ENCODE measurements around the gene ZSCAN9. TPM values are rescaled to one million over a fixed set of nuclear protein-coding genes. Genes with fewer than 3 reads are reported as not detected.

The ZSCAN9 gene
- total RNA-seq, result 10 to 100 TPM; 14.1 to 15.7 (median 14.9) TPM
- long read RNA-seq, donor 1, partial matches to known transcripts, result 2 of 8 reads
- long read RNA-seq, donor 1, other reads (novel, unspliced or antisense), result 2 of 8 reads
- long read RNA-seq, donor 2, partial matches to known transcripts, result 1 of 5 reads
- long read RNA-seq, donor 2, other reads (novel, unspliced or antisense), result 2 of 5 reads

DNA sequence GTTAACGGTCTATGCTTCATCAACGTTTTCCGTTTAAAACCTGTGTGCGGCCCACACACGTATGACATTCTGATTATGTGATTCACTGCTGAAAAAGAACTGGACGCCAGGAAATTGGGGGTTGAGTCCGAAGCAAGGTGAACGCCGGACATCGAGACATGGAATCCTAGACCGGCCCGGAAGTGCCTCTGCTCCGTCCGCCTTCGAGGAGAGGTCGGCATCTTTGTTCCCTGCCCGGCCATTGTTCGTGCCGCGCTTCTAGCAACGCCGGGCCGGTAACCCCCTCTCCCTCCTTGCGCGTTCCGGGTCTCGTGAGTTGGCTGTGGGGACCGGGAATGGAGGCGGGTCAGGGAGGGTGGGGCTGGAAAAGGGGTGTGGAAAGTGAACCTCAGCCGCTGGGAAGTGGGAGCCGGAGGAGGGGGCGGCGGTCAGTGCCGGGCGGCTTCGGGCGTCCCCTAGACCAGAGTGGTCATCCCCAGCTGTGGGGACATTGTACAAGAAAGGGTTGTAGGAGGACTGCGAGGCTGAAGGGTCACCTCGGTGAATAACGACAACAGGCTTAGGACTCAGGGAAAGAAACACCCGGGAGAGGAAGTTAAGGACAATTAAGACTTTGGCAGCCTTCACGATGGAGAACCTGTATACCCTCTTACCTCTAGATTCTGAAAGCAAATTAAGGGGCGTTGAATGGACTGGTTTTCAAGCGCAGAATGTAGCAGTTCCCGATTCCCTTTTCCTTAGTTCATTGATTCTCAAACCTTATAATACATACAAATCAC lies at the start of gene ZSCAN9:
TSS of gene ZSCAN9 (plus strand) at position 220 of the 779 bp plus-strand sequence. CDS start 1,810 bp downstream, outside the sequence.
- DNase-seq (peak; percentile 85 to 91 (median 87)), ATAC-seq (peak; percentile 98)
- TF ChIP-seq, protein P1, sequence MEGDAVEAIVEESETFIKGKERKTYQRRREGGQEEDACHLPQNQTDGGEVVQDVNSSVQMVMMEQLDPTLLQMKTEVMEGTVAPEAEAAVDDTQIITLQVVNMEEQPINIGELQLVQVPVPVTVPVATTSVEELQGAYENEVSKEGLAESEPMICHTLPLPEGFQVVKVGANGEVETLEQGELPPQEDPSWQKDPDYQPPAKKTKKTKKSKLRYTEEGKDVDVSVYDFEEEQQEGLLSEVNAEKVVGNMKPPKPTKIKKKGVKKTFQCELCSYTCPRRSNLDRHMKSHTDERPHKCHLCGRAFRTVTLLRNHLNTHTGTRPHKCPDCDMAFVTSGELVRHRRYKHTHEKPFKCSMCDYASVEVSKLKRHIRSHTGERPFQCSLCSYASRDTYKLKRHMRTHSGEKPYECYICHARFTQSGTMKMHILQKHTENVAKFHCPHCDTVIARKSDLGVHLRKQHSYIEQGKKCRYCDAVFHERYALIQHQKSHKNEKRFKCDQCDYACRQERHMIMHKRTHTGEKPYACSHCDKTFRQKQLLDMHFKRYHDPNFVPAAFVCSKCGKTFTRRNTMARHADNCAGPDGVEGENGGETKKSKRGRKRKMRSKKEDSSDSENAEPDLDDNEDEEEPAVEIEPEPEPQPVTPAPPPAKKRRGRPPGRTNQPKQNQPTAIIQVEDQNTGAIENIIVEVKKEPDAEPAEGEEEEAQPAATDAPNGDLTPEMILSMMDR (IDR thresholded peaks at IDR 0.05), result no peak
- Histone ChIP-seq H3K36me3 (ENCODE audit: low read depth) (peaks cover 12% of the 10 kb centered on the region), H3K4me3 (peak within 1 kb of the TSS; percentile 76), H3K9me3 (no peaks in the 10 kb centered on the region), H3K4me1 (ENCODE audit: low read depth) (peaks cover 10% of the 10 kb centered on the region)
- intact Hi-C loops (cut with DNase I, micrococcal nuclease), result no loop called here

DNA sequence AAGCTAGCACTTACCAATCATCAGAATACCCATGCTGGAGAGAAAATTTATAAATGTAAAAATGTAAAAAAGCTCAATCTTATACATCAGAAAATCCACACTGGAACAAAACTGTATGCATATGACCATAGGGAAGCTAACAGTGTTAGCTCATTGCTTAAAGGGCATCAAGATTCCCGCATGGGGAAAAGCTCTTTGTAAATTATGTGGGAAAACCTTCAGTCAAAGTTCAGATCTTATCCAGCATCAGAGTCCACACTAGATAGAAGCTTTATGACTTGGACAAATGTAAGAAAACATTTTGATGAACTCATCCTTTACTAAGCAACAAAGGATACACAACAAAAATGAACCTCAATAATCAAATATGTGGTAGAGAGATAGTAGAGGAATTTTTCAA lies 48.7 kb upstream of the ZSCAN9 start:
- no peak for ATAC-seq
- no peak overlapping the region for H3K4me3 ChIP-seq
- H3K4me1 ChIP-seq (ENCODE audit: low read depth), result no peaks in the 10 kb centered on the region
- no peaks in the 10 kb centered on the region for H3K36me3 ChIP-seq (ENCODE audit: low read depth)
- intact Hi-C loops (cut with DNase I, micrococcal nuclease), result no loop called here
- no peaks in the 10 kb centered on the region for H3K9me3 ChIP-seq
- DNase-seq, result no peak
- TF ChIP-seq, protein P1 (IDR thresholded peaks at IDR 0.05), result no peak

DNA sequence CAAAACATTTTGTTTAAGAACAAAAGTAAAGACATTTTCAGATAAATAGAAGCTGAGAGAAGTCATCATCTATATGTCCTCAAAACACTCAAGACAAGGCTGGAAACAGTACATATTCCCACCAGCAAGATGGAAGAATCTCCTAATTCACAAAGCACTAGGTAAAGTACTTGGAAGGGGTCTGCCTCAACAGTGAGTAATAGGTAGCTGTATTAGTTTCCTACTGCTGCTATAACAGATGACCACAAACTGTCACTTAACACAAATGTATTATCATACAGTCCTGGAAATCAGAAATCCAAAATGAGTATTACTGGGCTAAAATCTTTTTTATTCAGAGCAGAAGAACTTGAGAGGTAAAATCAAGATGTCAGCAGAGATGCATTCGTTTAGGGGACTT lies 42.8 kb upstream of the ZSCAN9 start:
- Histone ChIP-seq H3K4me1 (ENCODE audit: low read depth) (no peaks in the 10 kb centered on the region), H3K9me3 (peaks cover 8% of the 10 kb centered on the region)
- no peak for DNase-seq

DNA sequence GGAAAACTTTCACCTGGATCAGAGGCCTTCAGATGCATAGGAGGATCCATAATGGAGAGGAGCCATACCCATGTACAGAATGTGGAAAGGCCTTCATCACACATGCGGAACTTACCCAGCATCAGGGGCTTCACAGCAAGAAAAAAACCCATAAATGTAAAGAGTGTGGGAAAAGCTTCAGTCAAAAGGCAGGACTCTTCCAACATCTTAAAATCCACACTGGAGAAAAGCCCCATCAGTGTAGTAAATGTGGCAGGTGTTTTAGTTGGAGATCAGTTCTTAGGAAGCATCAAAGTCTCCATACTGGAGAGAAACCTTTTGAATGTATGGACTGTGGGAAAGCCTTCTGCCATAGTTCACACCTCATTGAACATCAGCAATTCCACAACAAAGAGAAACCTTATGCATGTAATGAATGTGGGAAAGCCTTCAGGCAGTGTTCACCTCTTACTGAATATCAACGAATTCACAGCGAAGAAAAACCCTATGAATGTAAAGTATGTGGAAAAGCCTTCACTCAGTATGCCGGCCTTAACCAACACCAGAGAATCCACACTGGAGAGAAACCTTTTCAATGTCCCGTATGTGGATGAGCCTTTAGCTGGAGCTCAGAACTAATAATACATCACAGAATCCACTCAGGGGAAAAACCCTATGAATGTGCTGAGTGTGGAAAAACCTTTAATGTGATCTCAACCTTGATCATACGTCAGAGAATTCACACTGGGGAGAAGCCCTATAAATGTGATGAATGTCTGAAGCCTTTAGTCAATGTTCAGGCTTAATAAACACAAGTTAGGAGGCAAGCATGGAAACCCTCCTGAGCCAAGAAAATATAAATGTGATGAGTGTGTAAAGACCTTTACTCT lies 36.7 kb upstream of the ZSCAN9 start:
- H3K4me3 ChIP-seq, result no peak overlapping the region
- ATAC-seq, result no peak
- intact Hi-C loops (cut with DNase I, micrococcal nuclease), result no loop called here
- no peaks in the 10 kb centered on the region for H3K4me1 ChIP-seq (ENCODE audit: low read depth)
- no peaks in the 10 kb centered on the region for H3K36me3 ChIP-seq (ENCODE audit: low read depth)
- H3K9me3 ChIP-seq, result peaks cover 54% of the 10 kb centered on the region
- no peak for DNase-seq
- TF ChIP-seq, protein P1 (IDR thresholded peaks at IDR 0.05), result no peak

More for the DNA sequence above, 42.8 kb upstream of the ZSCAN9 start:
- H3K4me3 ChIP-seq, result no peak overlapping the region
- H3K36me3 ChIP-seq (ENCODE audit: low read depth), result no peaks in the 10 kb centered on the region
- intact Hi-C loops (cut with DNase I, micrococcal nuclease), result no loop called here
- ATAC-seq, result no peak
- TF ChIP-seq, protein P1 (IDR thresholded peaks at IDR 0.05), result no peak

DNA sequence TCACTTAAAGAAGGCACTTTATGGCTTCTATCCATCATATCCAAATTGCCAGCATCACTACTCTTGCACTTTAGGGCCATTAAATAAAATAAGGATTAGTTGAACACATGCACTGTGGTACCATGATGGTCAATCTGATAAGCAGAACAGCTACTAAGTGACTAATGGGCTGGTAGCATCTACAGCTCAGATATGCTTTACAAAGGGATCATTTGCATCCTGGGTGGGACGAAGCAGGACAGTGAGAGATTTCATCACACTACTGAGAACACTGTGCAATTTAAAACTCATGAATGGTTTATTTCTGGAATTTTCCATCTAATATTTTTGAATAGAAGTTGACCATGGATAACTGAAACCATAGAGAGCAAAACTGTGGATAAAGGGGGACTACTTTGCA lies 25.1 kb upstream of the ZSCAN9 start:
- Histone ChIP-seq H3K36me3 (ENCODE audit: low read depth) (no peaks in the 10 kb centered on the region), H3K4me1 (ENCODE audit: low read depth) (no peaks in the 10 kb centered on the region), H3K4me3 (no peak overlapping the region), H3K9me3 (no peaks in the 10 kb centered on the region)
- no peak for DNase-seq
- TF ChIP-seq, protein P1 (IDR thresholded peaks at IDR 0.05), result no peak
- intact Hi-C loops (cut with DNase I, micrococcal nuclease), result no loop called here
- ATAC-seq, result no peak
